T-helper 1 cell treated with Interleukin-12 subunit alpha and Interleukin-12 subunit beta and Interleukin-4 antibody, amounts not matched to agents 30 μg/mL and 1 μg/mL, for 36 hours (primary cell): ENCODE data around the gene DEFB128.
"Not testable (repeated sequence)": the region's sequence is repeated elsewhere in the genome, so short reads cannot be mapped to it uniquely, and the experiment has no call there.

Experiments
- H3K27ac Mint-ChIP-seq: one replicate; pipeline ENCODE4 v1.8.0; 2021; ENCODE audit warnings: mild to moderate bottlenecking, mixed read lengths
- H3K27me3 Mint-ChIP-seq: one replicate; pipeline ENCODE4 v1.8.0; 2021; ENCODE audit warnings: low read depth, mixed read lengths
- H3K36me3 Mint-ChIP-seq: one replicate; pipeline ENCODE4 v1.8.0; 2021; ENCODE audit warnings: low read depth, mixed read lengths
- H3K4me1 Mint-ChIP-seq: one replicate; pipeline ENCODE4 v1.8.0; 2021; ENCODE audit warnings: low read depth, mixed read lengths
- H3K4me3 Mint-ChIP-seq: one replicate; pipeline ENCODE4 v1.8.0; 2021; ENCODE audit warnings: mild to moderate bottlenecking, moderate library complexity, mixed read lengths
- H3K9me3 Mint-ChIP-seq: one replicate; pipeline ENCODE4 v1.8.0; 2021; ENCODE audit warnings: mixed read lengths

The DEFB128 gene

GRCh38 chr20:203630-204029 is 14.1 kb upstream of the DEFB128 start:
- H3K36me3 Mint-ChIP-seq, H3K4me3 Mint-ChIP-seq, H3K27ac Mint-ChIP-seq, H3K4me1 Mint-ChIP-seq, H3K9me3 Mint-ChIP-seq: not testable (repeated sequence)
- peaks cover 37% of the 10 kb centered on the region for H3K27me3 Mint-ChIP-seq

GRCh38 chr20:199996-200395 is 10.5 kb upstream of the DEFB128 start:
- peaks cover 36% of the 10 kb centered on the region for H3K27me3 Mint-ChIP-seq
- H3K4me3 Mint-ChIP-seq: no peak overlapping the region
- H3K4me1 Mint-ChIP-seq: no peaks in the 10 kb centered on the region
- H3K9me3 Mint-ChIP-seq: no peaks in the 10 kb centered on the region
- H3K27ac Mint-ChIP-seq: no peak overlapping the region
- H3K36me3 Mint-ChIP-seq: no peaks in the 10 kb centered on the region

GRCh38 chr20:198225-198624 is 8.7 kb upstream of the DEFB128 start:
- H3K4me1 Mint-ChIP-seq: no peaks in the 10 kb centered on the region
- no peaks in the 10 kb centered on the region for H3K9me3 Mint-ChIP-seq
- no peak overlapping the region for H3K27ac Mint-ChIP-seq
- H3K27me3 Mint-ChIP-seq: peaks cover 25% of the 10 kb centered on the region
- H3K36me3 Mint-ChIP-seq: no peaks in the 10 kb centered on the region
- no peak overlapping the region for H3K4me3 Mint-ChIP-seq

GRCh38 chr20:187733-188132 is 1.8 kb downstream of the DEFB128 start:
- H3K36me3 Mint-ChIP-seq: no peaks in the 10 kb centered on the region
- no peak overlapping the region for H3K4me3 Mint-ChIP-seq
- H3K4me1 Mint-ChIP-seq: no peaks in the 10 kb centered on the region
- H3K27me3 Mint-ChIP-seq: peaks cover 45% of the 10 kb centered on the region
- H3K9me3 Mint-ChIP-seq: peaks cover 23% of the 10 kb centered on the region
- no peak overlapping the region for H3K27ac Mint-ChIP-seq

GRCh38 chr20:184288-184687 is 5.2 kb downstream of the DEFB128 start:
- no peaks in the 10 kb centered on the region for H3K36me3 Mint-ChIP-seq
- H3K4me1 Mint-ChIP-seq: no peaks in the 10 kb centered on the region
- peaks cover 53% of the 10 kb centered on the region for H3K27me3 Mint-ChIP-seq
- H3K27ac Mint-ChIP-seq: no peak overlapping the region
- H3K9me3 Mint-ChIP-seq: peaks cover 20% of the 10 kb centered on the region
- H3K4me3 Mint-ChIP-seq: no peak overlapping the region

GRCh38 chr20:168876-169275 is 20.6 kb downstream of the DEFB128 start:
- Mint-ChIP-seq H3K36me3 (no peaks in the 10 kb centered on the region), H3K4me3 (no peak overlapping the region), H3K4me1 (no peaks in the 10 kb centered on the region), H3K9me3 (no peaks in the 10 kb centered on the region), H3K27me3 (peaks cover 8% of the 10 kb centered on the region), H3K27ac (no peak overlapping the region)

- no peaks in the 10 kb centered on the region for H3K36me3 Mint-ChIP-seq
These were observed 24.9 kb downstream of the DEFB128 start for GRCh38 chr20:164618-165017.

GRCh38 chr20:157154-157553 is 32.4 kb downstream of the DEFB128 start, which contains the start of gene DEFB127:
Gene DEFB127 (plus strand): TSS chr20:157454. CDS start chr20:157545, 91 bp downstream.
- H3K27me3 Mint-ChIP-seq: peaks cover 21% of the 10 kb centered on the region
- no peak within 1 kb of the TSS for H3K27ac Mint-ChIP-seq
- H3K4me3 Mint-ChIP-seq: no peak within 1 kb of the TSS
- no peaks in the 10 kb centered on the region for H3K9me3 Mint-ChIP-seq
- H3K4me1 Mint-ChIP-seq: no peaks in the 10 kb centered on the region
- H3K36me3 Mint-ChIP-seq: no peaks in the 10 kb centered on the region

More at GRCh38 chr20:164618-165017, 24.9 kb downstream of the DEFB128 start:
- Mint-ChIP-seq H3K27me3 (peaks cover 14% of the 10 kb centered on the region), H3K4me3 (no peak overlapping the region), H3K9me3 (no peaks in the 10 kb centered on the region), H3K4me1 (no peaks in the 10 kb centered on the region), H3K27ac (no peak overlapping the region)

GRCh38 chr20:152131-152530 is 37.4 kb downstream of the DEFB128 start:
- no peak overlapping the region for H3K27ac Mint-ChIP-seq
- no peaks in the 10 kb centered on the region for H3K4me1 Mint-ChIP-seq
- peaks cover 17% of the 10 kb centered on the region for H3K27me3 Mint-ChIP-seq
- no peaks in the 10 kb centered on the region for H3K36me3 Mint-ChIP-seq
- H3K9me3 Mint-ChIP-seq: no peaks in the 10 kb centered on the region
- H3K4me3 Mint-ChIP-seq: no peak overlapping the region

- H3K36me3 Mint-ChIP-seq: no peaks in the 10 kb centered on the region
- H3K27me3 Mint-ChIP-seq: peaks cover 25% of the 10 kb centered on the region
- no peaks in the 10 kb centered on the region for H3K4me1 Mint-ChIP-seq
- no peaks in the 10 kb centered on the region for H3K9me3 Mint-ChIP-seq
- H3K27ac Mint-ChIP-seq: no peak overlapping the region
- H3K4me3 Mint-ChIP-seq: no peak overlapping the region
These were observed 43.6 kb downstream of the DEFB128 start for GRCh38 chr20:145877-146276.

GRCh38 chr20:142290-142689 is 47.2 kb downstream of the DEFB128 start, which contains the start of gene DEFB126:
Gene DEFB126 (plus strand): TSS chr20:142590. CDS start chr20:142629, 39 bp downstream.
- no peaks in the 10 kb centered on the region for H3K36me3 Mint-ChIP-seq
- H3K4me1 Mint-ChIP-seq: no peaks in the 10 kb centered on the region
- H3K27ac Mint-ChIP-seq: no peak within 1 kb of the TSS
- peaks cover 33% of the 10 kb centered on the region for H3K27me3 Mint-ChIP-seq
- peaks cover 12% of the 10 kb centered on the region for H3K9me3 Mint-ChIP-seq
- no peak within 1 kb of the TSS for H3K4me3 Mint-ChIP-seq
